Hematopoietic multipotent progenitor cell treated with erythropoietin and hydrocortisone succinate and interleukin-3 and kit ligand, for 15 days (in vitro differentiated cells): Measurements from ENCODE around the gene SCN3B.

Experiments used
- DNase-seq: peaks from one replicate; pipeline ENCODE4 v3.0.0-alpha.2; 2015; ENCODE audit warnings: low spot score

SCN3B gene

DNA sequence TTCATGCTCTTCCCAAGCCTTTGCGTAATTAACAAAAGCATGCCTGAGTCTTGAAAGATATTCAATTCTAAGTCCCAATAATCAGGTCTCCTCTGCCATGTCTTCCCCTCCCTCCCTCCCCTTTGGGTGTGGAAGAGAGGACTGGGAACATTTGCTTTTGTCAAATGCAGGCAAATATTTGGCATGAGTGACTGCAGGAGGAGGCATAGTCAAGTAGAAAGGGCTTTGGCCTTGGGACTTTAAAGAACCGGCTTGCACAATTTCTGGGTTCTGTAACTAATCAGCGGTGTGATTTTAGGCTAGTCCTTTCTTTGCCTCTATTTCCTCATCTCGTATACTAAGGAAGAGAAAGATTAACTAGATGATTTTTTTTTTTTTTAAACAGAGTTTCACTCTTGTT is 59.5 kb downstream of the SCN3B start:
- DNase-seq: no peak

DNA sequence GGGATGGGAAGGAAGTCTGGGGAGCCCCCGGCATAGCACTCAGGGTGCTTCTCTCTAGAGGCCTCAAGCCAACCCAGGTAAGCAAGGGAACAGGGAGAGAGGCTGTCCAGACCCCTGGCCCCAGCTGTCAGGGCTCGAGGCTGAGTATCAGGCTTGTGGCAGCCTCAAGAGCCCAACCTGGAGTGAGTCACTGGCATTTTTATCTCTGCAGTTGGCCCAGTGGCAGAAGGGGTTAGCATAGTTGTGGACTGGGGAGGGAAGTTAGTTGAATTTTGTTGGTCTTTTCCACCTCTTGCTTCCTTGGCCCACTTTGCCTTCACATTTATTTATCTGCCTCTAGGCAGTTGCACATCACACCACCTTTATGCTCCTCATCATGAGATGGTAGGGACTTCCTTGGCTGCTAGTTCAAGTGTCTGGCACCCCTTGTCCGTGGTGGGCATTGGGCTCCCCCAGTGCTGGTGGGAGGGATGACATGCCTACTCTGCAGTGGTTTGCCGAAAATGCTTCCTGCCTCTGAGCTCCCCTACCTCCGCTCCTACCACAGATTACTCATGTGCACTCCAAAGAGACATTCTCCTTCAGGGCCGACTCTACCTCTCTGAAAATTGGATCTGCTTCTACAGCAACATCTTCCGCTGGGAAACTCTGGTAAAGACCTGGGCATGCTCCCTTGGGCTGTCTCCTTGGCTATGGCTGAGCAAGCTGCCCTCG is 60.1 kb downstream of the SCN3B start:
- DNase-seq: no peak

DNA sequence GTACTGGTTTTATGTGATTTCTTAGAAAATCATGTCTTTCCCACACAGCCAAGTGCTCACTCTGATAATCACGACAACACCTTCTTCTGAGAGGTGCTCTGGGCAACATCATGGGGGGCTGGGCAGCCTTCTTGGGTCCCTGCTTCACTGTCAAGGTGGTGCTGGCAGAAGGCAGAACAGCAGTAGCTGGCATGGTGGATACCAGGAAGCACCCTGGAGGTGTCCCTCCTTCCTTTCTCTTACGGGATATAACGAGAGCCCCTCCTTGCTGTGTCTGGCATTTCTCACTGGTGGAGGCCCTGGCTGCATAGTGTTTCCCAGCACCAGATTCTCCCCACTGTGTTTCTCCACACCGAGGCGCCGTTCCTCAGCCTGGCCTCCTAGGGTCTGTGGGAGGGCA is 60.9 kb downstream of the SCN3B start:
- DNase-seq: no peak

DNA sequence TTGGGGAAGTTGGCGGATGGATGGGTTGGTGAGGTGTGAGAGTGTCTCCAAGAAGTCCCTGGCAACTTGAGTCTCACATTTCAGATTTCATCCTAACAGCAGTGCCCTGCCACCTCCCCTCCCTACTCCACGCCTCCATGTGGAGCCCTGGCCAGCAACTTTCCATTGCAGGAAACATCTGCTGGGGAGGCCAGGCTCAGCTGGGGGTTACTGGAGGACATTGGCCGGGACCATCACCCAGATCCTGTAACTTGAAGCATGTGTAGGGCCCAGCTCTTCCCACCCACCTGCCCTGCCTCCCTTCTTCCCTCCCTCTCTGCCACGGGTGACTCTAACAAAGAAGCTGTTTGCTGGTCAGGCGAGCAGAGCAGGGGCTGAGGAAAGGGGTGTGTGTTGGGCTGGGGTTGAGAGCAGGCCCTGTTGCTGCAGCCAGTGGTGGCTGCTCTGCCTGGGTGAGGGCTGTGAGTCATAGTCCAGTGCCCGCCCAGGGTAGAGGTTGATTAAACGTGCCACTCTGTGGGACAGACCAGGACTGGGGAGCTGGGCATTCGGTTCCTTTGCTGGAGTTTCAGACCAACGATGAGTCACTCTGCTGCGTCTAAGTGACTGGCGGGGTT is 64.0 kb downstream of the SCN3B start:
- DNase-seq: no peak

DNA sequence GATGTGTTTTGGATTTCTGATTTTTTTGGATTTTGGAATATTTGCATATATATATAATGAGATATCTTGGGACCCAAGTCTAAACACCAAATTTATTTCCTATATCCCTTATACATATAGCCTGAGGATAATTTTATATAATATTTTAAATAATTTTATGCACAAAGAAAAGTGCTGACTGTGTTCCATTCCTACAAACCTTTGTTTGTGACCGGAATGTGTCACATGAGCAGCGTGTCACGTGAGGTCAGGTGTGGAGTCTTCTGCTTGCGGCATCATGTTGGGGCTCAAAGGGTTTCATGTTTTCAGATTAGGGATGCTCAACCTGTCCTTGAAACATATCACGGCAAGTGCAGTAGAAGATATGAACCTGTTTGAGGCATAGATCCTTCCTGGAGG is 65.6 kb downstream of the SCN3B start:
- DNase-seq: no peak

DNA sequence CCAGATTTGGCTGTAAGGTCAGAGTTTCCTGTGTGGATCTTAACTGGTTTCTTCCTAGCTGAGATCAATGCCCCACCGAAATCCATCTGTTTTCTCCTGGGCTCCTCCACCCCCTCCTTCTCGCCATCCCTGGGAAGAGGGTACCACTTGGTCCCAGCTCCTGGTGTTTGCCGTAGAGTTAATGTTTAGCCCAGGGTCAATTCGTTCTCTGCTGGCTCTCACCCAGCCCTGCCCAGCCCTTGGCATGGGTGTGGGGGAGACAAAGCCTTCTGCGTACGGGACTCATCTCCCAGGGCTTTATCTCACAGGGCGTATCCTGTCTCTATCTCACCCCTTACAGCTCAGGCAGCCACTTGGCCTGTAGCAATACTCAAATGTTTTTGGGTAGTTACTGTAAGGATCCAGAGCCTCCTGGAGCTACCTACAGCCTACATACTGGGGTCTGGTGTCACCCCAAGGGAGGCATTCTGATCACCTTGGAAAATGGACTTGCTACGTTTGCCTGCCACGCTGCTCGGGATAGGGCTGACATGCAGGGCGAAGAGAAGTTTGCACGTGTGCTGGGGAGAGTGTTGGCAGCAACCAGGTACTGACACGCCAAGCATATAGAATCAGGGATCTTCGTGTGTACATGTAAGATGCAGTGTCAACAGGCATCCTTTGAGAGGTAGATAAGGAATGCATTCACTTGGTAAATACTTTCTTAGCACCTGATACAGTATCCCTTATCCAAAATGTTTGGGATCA is 66.1 kb downstream of the SCN3B start:
- DNase-seq: no peak

DNA sequence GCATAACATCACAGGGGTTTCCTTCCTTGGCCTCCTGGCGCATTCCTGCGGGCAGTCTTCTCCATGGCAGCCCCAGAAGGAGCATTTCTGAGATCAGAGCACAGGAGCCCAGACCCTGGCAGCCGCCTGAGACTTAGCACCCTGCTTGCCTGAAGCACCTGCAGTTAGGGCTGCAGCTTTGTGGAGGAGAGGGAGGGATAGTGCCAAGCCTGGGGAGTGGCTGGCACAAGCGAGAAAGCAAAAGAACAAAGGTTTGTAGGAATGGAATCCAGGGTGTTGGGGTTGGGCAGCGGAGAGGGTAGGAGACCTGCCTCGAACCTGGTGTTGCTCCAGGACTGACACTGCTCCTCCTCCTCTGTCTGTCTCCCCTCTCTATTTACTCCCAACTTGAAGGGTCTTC is 66.9 kb downstream of the SCN3B start:
- DNase-seq: no peak

DNA sequence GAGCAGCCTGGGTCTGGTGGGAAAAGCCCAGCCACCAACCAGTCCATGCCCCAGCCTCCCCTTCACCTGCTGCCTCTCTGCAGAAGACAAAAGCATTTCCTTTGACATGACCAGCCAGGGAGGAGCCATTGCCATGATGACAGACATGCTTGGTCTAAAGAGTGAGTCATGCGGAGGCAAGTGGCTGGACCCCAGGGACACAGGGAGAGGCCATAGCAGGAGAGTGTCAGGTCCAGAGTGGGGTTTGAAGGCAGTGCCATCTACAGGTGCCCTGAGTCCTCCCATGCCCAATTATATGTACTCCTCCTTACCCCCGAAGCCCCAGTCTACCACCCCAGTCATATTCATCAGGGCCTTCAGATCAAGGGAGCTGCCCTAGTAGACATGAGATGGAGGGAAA is 67.4 kb downstream of the SCN3B start:
- no peak for DNase-seq

DNA sequence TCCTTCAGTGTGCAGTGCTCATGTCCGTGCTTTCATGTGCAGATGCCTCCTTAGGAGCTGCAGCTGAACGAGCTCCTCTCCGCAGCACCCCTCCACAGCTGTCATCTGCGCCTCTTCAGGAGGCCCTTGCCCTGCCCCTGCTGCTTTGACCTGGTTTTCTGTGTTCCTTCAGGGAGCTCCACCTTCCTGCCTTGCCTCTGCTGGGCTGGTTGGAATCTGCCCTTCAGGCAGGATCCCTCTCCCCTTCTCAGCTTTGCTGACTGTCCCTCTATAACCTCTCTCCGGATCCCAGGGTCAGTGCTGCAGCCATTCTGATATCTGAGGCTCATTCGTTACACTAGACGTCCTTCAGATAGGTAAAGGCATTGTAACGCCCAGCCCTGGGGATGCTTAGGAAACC is 67.9 kb downstream of the SCN3B start:
- DNase-seq: no peak

DNA sequence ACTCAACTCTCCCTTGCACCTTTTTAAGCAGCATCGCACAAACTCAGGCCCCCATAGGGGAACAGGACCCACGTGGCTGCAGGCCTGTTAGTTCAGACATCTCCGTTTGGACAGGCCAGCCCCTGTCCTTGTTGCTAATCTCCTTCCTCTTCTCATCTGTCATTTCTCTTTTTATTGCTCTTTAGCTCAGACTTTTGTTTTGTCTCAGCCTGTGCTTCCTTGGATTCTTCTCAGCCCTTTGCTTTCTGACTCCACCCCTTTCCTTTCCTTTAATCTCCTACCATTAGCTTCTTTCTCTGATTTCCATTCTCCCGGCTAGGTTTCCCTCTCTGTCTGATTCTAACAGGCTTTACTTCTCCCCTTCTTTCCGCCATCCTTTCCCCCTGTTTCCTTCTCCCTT is 68.7 kb downstream of the SCN3B start:
- DNase-seq: no peak

DNA sequence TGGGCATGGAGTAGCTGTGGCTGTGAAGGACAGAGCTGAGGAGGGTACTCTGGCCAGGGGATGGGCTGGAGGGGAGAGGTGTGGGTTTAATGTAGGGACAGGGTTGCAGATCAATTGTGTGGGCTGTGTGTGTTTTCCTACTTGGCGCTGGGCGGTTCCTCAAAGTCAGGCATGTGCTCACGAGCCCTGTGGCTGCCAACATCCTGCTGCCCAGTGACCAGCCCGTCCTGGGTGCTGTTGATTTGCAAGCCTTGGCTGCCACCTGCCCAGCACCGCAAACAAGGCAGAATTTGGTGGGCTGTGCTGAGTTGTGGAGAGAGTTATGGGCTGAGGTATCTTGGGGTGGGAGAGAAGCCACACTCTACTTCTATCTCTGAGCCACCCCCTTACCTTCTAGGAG is 69.2 kb downstream of the SCN3B start:
- DNase-seq: no peak

DNA sequence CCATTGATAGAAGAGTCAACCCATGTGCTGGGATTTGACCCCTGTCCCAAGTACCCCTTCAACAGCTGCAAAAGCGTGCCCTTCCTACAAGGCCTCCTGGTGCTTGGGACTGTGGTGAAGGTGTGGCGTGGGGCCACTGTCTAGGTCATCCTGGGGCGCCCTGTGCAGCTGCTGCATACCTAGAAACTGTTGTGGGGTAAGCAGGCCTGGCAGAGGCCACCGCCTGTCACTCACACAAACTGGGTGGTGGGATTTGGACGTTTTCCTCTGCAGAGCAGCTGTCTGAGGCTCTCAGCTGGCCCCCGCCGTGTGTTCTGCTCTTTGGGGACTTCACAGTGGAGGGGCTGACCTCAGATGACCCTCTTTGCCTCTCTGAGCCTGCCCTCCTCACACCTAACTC is 69.7 kb downstream of the SCN3B start:
- DNase-seq: no peak

DNA sequence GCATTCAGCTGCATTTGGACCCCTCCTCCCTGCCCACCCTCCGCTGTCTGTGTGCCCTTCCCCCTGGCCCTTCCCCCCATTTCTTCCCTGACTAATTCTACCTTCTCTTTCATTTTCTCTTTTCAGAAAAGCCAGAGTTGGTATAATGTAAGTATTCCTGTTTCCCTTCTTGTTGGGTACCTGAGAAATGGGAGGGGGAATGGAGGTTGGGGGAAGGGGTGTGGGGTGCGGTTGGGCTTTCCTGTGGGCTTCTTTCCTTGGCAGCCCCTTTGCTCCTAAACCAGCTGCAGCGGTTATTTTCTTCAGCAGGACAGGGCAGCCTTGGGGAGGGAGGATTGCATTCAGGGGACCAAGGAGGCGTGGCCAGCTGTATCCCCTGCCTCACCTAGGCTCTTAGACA is 70.2 kb downstream of the SCN3B start:
- DNase-seq: no peak

DNA sequence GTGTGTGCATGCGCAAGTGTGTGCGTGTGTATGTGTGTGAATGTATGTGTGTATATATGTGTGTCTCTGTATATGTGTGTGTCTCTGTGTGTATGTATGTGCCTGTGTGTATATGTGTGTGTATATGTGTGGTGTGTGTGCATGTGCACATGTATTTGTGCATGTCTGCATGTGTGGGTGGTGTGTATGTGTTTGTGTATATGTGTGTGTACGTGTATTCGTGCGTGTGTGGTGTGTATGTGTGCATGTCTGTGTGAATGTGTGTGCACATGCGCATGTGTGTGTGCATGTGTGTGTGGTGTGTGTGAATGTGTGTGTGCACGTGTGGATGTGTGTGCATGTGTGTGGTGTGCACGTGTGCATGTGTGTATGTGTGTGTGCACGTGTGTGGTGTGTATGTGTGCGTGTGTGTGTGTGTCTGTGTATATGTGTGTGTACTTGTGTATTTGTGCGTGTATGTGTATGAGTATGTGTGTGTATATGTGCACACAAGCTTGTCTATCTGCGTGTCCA is 71.4 kb downstream of the SCN3B start:
- DNase-seq: no peak

DNA sequence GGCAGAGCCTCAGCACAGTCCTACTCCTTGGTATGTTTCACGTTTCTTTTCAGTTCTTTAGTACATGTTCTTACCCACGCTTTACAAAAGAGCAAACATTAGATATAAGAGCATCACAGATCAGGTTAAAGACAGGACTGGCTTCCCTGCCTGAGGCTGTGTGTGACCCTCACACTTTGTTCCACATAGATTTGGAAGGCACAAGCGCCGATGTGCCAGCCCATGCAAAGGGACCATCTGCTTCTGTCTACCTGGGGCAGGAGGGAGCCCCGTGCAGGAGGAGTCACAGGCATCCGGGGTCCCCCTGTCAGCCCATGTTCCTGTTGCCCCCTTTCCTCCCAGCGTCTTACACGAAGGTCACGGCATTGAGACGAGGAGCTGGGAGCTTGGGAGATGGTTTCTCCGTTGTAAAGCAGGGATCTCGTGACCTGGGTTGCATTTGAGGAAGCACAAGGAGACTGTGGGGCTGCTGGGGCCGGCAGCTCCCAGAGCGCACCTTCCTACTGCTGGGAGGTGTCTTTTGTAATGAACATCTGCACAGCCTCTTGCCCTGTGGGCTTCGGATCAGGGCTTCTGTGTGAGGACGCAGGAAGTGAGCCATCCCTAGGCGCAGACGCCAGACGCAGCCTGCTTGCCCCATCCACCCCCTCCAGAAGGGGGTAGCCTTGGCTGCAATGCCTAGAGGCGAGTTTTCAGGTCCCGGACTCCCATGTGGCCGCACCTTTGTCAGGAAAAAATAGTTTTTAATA is 72.6 kb downstream of the SCN3B start:
- no peak for DNase-seq

DNA sequence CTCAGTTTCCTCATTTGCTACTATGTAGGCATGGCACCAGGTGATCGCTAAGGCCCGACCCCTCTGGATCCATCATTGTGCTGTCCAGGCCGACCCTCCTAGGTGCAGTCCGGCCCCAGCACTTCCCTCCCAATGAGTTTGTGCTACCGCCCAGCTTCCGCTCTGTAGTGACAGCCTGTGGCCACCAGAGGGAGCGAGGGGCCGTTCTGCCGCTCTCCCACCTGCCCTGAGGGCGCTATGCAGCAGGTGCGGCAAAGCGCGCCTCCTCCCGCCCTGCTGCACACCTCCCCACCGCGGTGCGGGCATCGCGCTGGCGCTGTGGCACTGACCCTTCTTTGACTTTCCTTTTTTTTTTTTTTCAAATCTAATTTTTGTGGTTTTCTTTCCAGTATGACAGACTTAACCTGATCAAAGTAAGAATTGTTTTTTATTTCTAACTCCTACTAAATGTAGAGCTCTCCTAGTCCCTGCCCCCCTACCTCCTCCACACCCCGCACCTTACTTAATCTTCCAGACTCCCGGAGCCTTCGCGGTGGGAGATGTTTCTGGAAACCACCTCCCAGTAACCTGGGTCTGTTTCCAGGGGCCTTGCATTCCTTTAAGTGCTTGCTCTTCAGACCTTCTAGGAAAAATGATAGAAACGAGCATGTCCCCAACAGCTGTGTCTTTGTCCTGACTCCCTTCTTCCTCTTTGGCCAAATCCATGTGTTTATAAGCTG is 73.7 kb downstream of the SCN3B start:
- peak; percentile 37 for DNase-seq

DNA sequence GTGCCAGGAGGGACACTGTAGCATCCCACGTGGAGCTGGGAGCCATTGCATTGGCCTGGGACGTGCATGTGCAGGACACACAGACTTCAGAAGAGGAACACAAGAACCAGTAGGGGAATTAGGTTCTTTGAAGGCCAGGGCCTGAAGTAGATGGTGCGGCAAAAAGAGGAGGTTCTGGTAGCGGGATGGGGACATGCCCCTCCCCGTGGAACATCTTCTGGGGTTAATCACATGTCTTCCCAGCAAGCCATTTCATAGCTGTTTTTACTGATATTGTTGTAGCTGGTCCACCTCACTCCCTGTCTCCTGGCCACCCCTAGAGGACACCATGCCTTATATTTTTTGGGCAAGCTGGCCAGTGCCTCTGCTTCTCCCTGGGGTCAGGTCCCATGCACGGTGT is 74.3 kb downstream of the SCN3B start:
- DNase-seq: no peak

DNA sequence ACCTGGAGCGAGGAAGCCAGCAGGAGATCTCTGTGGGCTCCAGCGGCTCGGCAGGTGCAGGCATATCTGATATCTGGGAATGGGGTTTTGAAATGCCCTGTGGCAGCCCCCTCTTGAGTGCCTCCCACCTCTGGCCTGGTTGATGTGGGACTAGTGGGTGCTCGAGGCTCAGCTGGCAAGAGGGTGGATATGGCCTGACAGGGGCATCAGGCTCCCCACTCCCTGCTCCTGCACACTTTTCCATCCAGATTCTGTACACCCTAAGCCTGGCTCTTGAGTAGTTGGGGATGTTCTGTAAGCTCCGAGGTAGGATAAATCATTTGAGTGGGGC is 75.0 kb downstream of the SCN3B start:
- DNase-seq: no peak
